ENCODE data around the gene MPST. TPM values are rescaled to one million over a fixed set of nuclear protein-coding genes. Genes with fewer than 3 reads are reported as not detected.

Gene MPST
- total RNA-seq, 1 donor = 48.9 TPM

DNA sequence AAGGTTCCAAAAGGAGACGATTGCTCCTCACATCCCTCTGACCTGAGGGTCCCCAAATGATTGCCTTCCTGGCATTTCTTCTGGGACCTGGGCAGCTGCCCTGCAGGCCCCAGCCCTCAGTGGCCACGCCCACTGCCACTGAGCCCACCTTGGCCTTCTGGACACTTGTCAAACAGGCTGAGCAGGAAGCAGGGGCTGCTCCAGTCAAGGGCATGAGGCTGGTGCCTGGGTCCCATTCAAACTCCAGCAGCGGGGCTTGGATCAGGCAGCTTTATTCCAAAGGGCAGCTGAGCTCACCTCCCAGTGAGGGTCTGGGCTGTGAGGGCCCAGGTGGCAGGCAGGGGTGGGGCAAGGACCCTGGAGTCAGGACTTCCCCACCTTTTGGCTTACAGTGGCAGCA is 45.6 kb downstream of the MPST start:
- no peak for DNase-seq (ENCODE audit: low read depth)
- no peak for TF ChIP-seq CTCF (IDR thresholded peaks at IDR 0.05; ENCODE audit: insufficient read depth, low read length)
- no peak overlapping the region for H3K4me3 ChIP-seq (ENCODE audit: low read depth, low read length)

DNA sequence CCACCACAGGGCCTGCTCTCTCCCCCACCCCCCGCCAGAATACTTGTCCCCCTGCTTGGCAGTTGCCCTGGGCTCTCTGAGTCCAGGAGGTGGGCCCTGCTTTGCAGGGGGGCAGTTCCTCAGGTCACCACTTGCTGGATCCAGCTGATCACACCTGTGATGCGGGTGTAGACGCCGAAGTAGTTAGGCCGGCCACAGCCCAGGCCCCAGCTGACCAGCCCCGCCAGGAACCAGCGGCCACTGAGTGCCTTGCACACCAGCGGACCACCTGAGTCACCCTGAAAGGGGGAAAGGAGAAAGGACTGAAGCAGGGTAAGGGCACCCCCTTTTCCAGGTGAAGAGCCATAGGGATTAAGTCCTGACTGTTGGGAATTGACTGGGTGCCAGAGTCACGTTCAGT is 46.4 kb downstream of the MPST start:
- TF ChIP-seq CTCF (IDR thresholded peaks at IDR 0.05; ENCODE audit: insufficient read depth, low read length) = no peak

DNA sequence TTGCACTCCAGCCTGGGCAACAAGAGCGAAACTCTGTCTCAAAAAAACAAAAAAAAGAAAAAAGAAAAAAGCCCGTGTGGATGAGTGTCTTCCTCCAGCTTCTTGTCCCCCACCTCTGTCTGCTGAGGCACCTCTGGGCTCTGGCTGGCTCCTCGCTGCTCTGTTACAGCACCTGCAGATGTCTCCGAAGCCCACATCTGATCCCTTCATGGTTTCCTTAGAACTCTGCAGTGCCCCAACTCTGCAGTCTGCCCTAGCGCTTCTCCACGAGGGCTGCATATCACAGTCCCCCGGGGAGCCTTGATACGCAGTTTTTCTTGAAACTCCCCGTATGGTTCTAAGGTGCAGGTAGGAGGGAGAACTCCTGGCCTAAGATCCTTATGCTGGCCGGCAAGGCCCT is 47.9 kb downstream of the MPST start:
- no peak for TF ChIP-seq CTCF (IDR thresholded peaks at IDR 0.05; ENCODE audit: insufficient read depth, low read length)
- DNase-seq (ENCODE audit: low read depth) = no peak
- H3K4me3 ChIP-seq (ENCODE audit: low read depth, low read length) = no peak overlapping the region

More for the DNA sequence above, 46.4 kb downstream of the MPST start:
- no peak for DNase-seq (ENCODE audit: low read depth)
- H3K4me3 ChIP-seq (ENCODE audit: low read depth, low read length) = no peak overlapping the region

DNA sequence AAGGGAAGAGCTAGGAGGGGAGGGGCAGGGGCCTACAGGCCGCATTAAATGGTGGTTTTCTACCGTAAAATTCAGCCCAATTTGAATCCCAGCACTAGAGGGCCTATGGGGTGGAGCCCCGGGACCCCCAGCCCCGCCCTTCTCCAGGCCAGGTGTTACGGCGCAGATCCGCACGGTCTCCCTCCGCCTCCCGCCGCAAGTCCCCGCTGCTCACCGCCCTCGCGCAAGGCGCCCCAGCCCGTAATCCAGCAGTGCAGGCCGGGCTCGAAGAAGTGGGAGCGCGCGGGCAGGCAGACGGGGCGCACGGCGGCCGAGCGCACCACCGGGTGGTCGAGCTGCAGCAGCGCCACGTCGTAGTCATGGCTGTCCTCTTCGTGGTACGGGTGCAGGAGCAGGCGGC is 49.3 kb downstream of the MPST start:
- no peak for TF ChIP-seq CTCF (IDR thresholded peaks at IDR 0.05; ENCODE audit: insufficient read depth, low read length)
- no peak for DNase-seq (ENCODE audit: low read depth)
- no peak overlapping the region for H3K4me3 ChIP-seq (ENCODE audit: low read depth, low read length)

DNA sequence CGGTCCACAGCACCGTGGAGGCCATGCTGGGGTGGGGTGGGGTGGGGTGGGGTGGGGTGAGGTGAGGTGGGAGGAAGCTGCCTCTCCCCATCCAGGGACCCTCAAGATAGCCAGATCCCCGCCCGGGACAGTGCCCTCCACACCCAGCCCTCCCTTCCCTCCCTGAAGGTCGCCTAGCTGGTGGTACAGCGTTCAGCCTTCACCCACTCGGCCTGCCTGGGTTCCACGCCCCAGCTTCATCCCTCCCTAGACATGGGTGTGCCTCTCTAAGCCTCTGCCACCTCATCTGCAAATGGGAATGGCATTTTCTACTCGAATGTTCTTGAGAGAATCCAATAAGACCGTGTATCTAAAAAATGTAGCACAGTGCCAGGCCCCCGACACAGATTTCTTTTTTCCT is 49.8 kb downstream of the MPST start:
- no peak overlapping the region for H3K4me3 ChIP-seq (ENCODE audit: low read depth, low read length)
- no peak for TF ChIP-seq CTCF (IDR thresholded peaks at IDR 0.05; ENCODE audit: insufficient read depth, low read length)
- DNase-seq (ENCODE audit: low read depth) = no peak

GRCh38 chr22:37069719-37070118 is 50.2 kb downstream of the MPST start:
- H3K4me3 ChIP-seq (ENCODE audit: low read depth, low read length) = no peak overlapping the region
- no peak for TF ChIP-seq CTCF (IDR thresholded peaks at IDR 0.05; ENCODE audit: insufficient read depth, low read length)
- no peak for DNase-seq (ENCODE audit: low read depth)

DNA sequence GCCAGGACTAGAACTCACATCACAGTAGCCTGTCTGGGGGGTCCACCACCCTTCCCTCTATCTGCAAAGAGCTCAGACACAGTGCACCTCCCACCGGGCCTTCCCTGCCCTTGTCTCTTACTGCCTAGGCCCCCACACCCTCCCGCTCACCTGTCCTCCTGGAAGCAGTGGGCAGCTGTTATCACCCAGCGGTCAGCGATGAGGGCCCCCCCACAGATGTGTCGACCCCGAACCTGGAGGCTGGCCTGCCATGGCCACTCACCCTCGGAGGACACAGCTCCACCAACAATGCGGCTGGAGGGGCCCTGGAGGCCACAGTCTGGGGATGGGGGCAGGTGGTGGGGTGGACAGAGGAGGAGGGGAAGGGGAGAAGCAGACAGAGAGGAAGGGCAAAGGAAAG is 50.8 kb downstream of the MPST start:
- no peak overlapping the region for H3K4me3 ChIP-seq (ENCODE audit: low read depth, low read length)
- no peak for DNase-seq (ENCODE audit: low read depth)
- TF ChIP-seq CTCF (IDR thresholded peaks at IDR 0.05; ENCODE audit: insufficient read depth, low read length) = no peak
